ENCODE data around the gene AQP12B.

GRCh38 chr2:240635998-240636547 lies 46.6 kb downstream of the AQP12B start:
- TF ChIP-seq, protein P1, sequence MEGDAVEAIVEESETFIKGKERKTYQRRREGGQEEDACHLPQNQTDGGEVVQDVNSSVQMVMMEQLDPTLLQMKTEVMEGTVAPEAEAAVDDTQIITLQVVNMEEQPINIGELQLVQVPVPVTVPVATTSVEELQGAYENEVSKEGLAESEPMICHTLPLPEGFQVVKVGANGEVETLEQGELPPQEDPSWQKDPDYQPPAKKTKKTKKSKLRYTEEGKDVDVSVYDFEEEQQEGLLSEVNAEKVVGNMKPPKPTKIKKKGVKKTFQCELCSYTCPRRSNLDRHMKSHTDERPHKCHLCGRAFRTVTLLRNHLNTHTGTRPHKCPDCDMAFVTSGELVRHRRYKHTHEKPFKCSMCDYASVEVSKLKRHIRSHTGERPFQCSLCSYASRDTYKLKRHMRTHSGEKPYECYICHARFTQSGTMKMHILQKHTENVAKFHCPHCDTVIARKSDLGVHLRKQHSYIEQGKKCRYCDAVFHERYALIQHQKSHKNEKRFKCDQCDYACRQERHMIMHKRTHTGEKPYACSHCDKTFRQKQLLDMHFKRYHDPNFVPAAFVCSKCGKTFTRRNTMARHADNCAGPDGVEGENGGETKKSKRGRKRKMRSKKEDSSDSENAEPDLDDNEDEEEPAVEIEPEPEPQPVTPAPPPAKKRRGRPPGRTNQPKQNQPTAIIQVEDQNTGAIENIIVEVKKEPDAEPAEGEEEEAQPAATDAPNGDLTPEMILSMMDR (IDR thresholded peaks at IDR 0.05 in 2 of 3, conservative IDR thresholded peaks at IDR 0.05 in 1 of 3; ENCODE audit: control insufficient read depth in 2 of 3, extremely low read depth in 1 of 3, insufficient read depth in 1 of 3, low read depth in 3 of 3, low read length in 3 of 3) = no peak
- TF ChIP-seq EZH2 (IDR thresholded peaks at IDR 0.05; ENCODE audit: borderline replicate concordance, control insufficient read depth, low read depth, low read length) (no peak), HDAC6 (IDR thresholded peaks at IDR 0.05; ENCODE audit: unreplicated experiment) (no peak), MAX (IDR thresholded peaks at IDR 0.05; ENCODE audit: low read depth, low read length) (no peak), POLR2A (IDR thresholded peaks at IDR 0.05; ENCODE audit: low read depth, low read length) (no peak), SRF (IDR thresholded peaks at IDR 0.05; ENCODE audit: low read depth in 2 of 2, low read length in 2 of 2) (no peak)
